ENCODE measurements around the gene MUC3A.
A peak's percentile ranks its signal among the peaks of the same experiment; 100 is the strongest.
"Not testable (repeated sequence)": the region's sequence is repeated elsewhere in the genome, so short reads cannot be mapped to it uniquely, and the experiment has no call there.

Gene MUC3A

GRCh38 chr7:100921039-100921438 lies 28.3 kb upstream of the MUC3A start:
- no peaks in the 10 kb centered on the region for H3K27me3 ChIP-seq (ENCODE audit: insufficient read depth, poor library complexity, severe bottlenecking)
- H3K36me3 ChIP-seq (ENCODE audit: low read depth), result no peaks in the 10 kb centered on the region
- no peak for TF ChIP-seq CTCF (IDR thresholded peaks at IDR 0.05; ENCODE audit: poor library complexity, severe bottlenecking)
- H3K4me3 ChIP-seq (ENCODE audit: severe bottlenecking), result no peak overlapping the region
- DNase-seq (ENCODE audit: low spot score) (no peak), ATAC-seq (ENCODE audit: low read depth) (no peak)
- H3K4me1 ChIP-seq (ENCODE audit: insufficient read depth, poor library complexity, severe bottlenecking), result no peaks in the 10 kb centered on the region
- H3K27ac ChIP-seq (ENCODE audit: poor library complexity, severe bottlenecking), result no peak overlapping the region
- H3K9me3 ChIP-seq (ENCODE audit: severe bottlenecking), result no peaks in the 10 kb centered on the region

- not testable (repeated sequence) for H3K36me3 ChIP-seq (ENCODE audit: low read depth); ATAC-seq (ENCODE audit: low read depth); H3K4me1 ChIP-seq (ENCODE audit: insufficient read depth, poor library complexity, severe bottlenecking); H3K9me3 ChIP-seq (ENCODE audit: severe bottlenecking); H3K4me3 ChIP-seq (ENCODE audit: severe bottlenecking); DNase-seq (ENCODE audit: low spot score); H3K27ac ChIP-seq (ENCODE audit: poor library complexity, severe bottlenecking); H3K27me3 ChIP-seq (ENCODE audit: insufficient read depth, poor library complexity, severe bottlenecking)
Observed at GRCh38 chr7:100923616-100924015, 25.7 kb upstream of the MUC3A start.

GRCh38 chr7:100929808-100930174 lies 19.5 kb upstream of the MUC3A start:
- Histone ChIP-seq H3K4me1 (ENCODE audit: insufficient read depth, poor library complexity, severe bottlenecking) (peaks cover 15% of the 10 kb centered on the region), H3K9me3 (ENCODE audit: severe bottlenecking) (no peaks in the 10 kb centered on the region), H3K27me3 (ENCODE audit: insufficient read depth, poor library complexity, severe bottlenecking) (no peaks in the 10 kb centered on the region), H3K4me3 (ENCODE audit: severe bottlenecking) (no peak overlapping the region), H3K27ac (ENCODE audit: poor library complexity, severe bottlenecking) (no peak overlapping the region), H3K36me3 (ENCODE audit: low read depth) (no peaks in the 10 kb centered on the region)
- no peak for TF ChIP-seq CTCF (IDR thresholded peaks at IDR 0.05; ENCODE audit: poor library complexity, severe bottlenecking)
- DNase-seq (ENCODE audit: low spot score) (no peak), ATAC-seq (ENCODE audit: low read depth) (peak; percentile 14; the same call in 1 of the 3 replicates)

- no peak for TF ChIP-seq CTCF (IDR thresholded peaks at IDR 0.05; ENCODE audit: poor library complexity, severe bottlenecking)
- Histone ChIP-seq H3K4me3 (ENCODE audit: severe bottlenecking) (no peak overlapping the region), H3K36me3 (ENCODE audit: low read depth) (no peaks in the 10 kb centered on the region), H3K4me1 (ENCODE audit: insufficient read depth, poor library complexity, severe bottlenecking) (peaks cover 15% of the 10 kb centered on the region), H3K27me3 (ENCODE audit: insufficient read depth, poor library complexity, severe bottlenecking) (no peaks in the 10 kb centered on the region), H3K27ac (ENCODE audit: poor library complexity, severe bottlenecking) (no peak overlapping the region), H3K9me3 (ENCODE audit: severe bottlenecking) (no peaks in the 10 kb centered on the region)
- DNase-seq (ENCODE audit: low spot score), result no peak
- ATAC-seq (ENCODE audit: low read depth), result no peak
Observed at GRCh38 chr7:100933734-100934133, 15.6 kb upstream of the MUC3A start.

GRCh38 chr7:100935381-100935780 lies 14.0 kb upstream of the MUC3A start:
- not testable (repeated sequence) for H3K36me3 ChIP-seq (ENCODE audit: low read depth); DNase-seq (ENCODE audit: low spot score); H3K9me3 ChIP-seq (ENCODE audit: severe bottlenecking); H3K27me3 ChIP-seq (ENCODE audit: insufficient read depth, poor library complexity, severe bottlenecking); H3K4me1 ChIP-seq (ENCODE audit: insufficient read depth, poor library complexity, severe bottlenecking); H3K27ac ChIP-seq (ENCODE audit: poor library complexity, severe bottlenecking); ATAC-seq (ENCODE audit: low read depth); H3K4me3 ChIP-seq (ENCODE audit: severe bottlenecking)

GRCh38 chr7:100936167-100936566 lies 13.2 kb upstream of the MUC3A start:
- not testable (repeated sequence) for H3K4me1 ChIP-seq (ENCODE audit: insufficient read depth, poor library complexity, severe bottlenecking); H3K27ac ChIP-seq (ENCODE audit: poor library complexity, severe bottlenecking); DNase-seq (ENCODE audit: low spot score); H3K27me3 ChIP-seq (ENCODE audit: insufficient read depth, poor library complexity, severe bottlenecking); ATAC-seq (ENCODE audit: low read depth); H3K4me3 ChIP-seq (ENCODE audit: severe bottlenecking); H3K9me3 ChIP-seq (ENCODE audit: severe bottlenecking); H3K36me3 ChIP-seq (ENCODE audit: low read depth)

Data from RWPE2 (cell line).